Ovary (tissue), 3 donors: ENCODE data around the gene CDCP2.

Experiments
- POLR2A ChIP-seq: fragments of 450-650 bp; IDR thresholded peaks from one replicate; pipeline ENCODE4 v1.6.1; 2017; ENCODE audit warnings: antibody characterized with exemption, mild to moderate bottlenecking, moderate library complexity
- TF ChIP-seq, protein P1 (sequence below), 3 donors: fragments of 450-650 bp in 2 of 3; fragments of 200-600 bp in 1 of 3; IDR thresholded peaks; one replicate each; pipeline versions ENCODE4 v1.5.1 to v1.8.0; 2016 to 2022; ENCODE audit warnings: antibody characterized with exemption in 3 of 3, mild to moderate bottlenecking in 1 of 3
- donor health status: DM: no; HTN: no; CAD: no.

DNA sequence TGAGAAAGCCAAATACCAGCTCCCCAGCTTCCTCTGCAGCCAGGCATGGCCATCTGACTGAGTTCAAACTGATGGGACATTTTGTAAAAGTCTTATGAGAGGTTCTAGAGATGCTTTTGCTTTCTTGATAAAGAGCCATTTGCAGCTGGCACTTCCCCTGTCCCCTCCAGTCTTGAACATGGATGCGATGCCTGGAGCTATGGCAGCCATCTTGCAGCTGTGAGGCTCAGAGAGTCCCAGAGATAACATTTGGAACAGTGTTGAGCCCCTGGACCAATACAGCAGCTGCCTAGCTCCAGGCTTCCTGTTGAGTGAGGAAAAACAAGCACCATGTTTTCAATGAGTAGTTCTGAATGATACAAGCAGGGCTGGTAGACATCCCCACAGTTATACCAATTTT is 13.8 kb downstream of the CDCP2 start:
- no peak for TF ChIP-seq POLR2A
- TF ChIP-seq, protein P1, sequence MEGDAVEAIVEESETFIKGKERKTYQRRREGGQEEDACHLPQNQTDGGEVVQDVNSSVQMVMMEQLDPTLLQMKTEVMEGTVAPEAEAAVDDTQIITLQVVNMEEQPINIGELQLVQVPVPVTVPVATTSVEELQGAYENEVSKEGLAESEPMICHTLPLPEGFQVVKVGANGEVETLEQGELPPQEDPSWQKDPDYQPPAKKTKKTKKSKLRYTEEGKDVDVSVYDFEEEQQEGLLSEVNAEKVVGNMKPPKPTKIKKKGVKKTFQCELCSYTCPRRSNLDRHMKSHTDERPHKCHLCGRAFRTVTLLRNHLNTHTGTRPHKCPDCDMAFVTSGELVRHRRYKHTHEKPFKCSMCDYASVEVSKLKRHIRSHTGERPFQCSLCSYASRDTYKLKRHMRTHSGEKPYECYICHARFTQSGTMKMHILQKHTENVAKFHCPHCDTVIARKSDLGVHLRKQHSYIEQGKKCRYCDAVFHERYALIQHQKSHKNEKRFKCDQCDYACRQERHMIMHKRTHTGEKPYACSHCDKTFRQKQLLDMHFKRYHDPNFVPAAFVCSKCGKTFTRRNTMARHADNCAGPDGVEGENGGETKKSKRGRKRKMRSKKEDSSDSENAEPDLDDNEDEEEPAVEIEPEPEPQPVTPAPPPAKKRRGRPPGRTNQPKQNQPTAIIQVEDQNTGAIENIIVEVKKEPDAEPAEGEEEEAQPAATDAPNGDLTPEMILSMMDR (IDR thresholded peaks at IDR 0.05): no peak
